ENCODE results near the gene CTDP1. TPM values are rescaled to one million over a fixed set of nuclear protein-coding genes. Genes with fewer than 3 reads are reported as not detected.

The CTDP1 gene
- total RNA-seq, 1 donor from 2014 or later, result 22.8 TPM

- Mint-ChIP-seq H3K9me3 (peaks cover 22% of the 10 kb centered on the region), H3K4me1 (no peaks in the 10 kb centered on the region), H3K4me3 (no peak overlapping the region), H3K27me3 (ENCODE audit: low read depth) (peaks cover 4% of the 10 kb centered on the region), H3K36me3 (ENCODE audit: low read depth) (peaks cover 18% of the 10 kb centered on the region), H3K27ac (ENCODE audit: unreplicated experiment) (no peak overlapping the region)
- TF ChIP-seq CTCF (conservative IDR thresholded peaks at IDR 0.05), result no peak
- DNase-seq (ENCODE audit: low read depth, low spot score), result no peak
These were observed 83.8 kb downstream of the CTDP1 start for GRCh38 chr18:79763407-79763806.

GRCh38 chr18:79764131-79764530 lies 84.5 kb downstream of the CTDP1 start:
- peaks cover 20% of the 10 kb centered on the region for H3K9me3 Mint-ChIP-seq
- no peak for DNase-seq (ENCODE audit: low read depth, low spot score)
- peaks cover 14% of the 10 kb centered on the region for H3K36me3 Mint-ChIP-seq (ENCODE audit: low read depth)
- peaks cover 4% of the 10 kb centered on the region for H3K27me3 Mint-ChIP-seq (ENCODE audit: low read depth)
- no peaks in the 10 kb centered on the region for H3K4me1 Mint-ChIP-seq
- TF ChIP-seq CTCF (conservative IDR thresholded peaks at IDR 0.05), result no peak
- H3K27ac Mint-ChIP-seq (ENCODE audit: unreplicated experiment), result no peak overlapping the region
- H3K4me3 Mint-ChIP-seq, result no peak overlapping the region

- Mint-ChIP-seq H3K27ac (ENCODE audit: unreplicated experiment) (no peak overlapping the region), H3K36me3 (ENCODE audit: low read depth) (peaks cover 5% of the 10 kb centered on the region), H3K9me3 (peaks cover 14% of the 10 kb centered on the region), H3K27me3 (ENCODE audit: low read depth) (peaks cover 4% of the 10 kb centered on the region), H3K4me3 (no peak overlapping the region), H3K4me1 (no peaks in the 10 kb centered on the region)
- no peak for DNase-seq (ENCODE audit: low read depth, low spot score)
- no peak for TF ChIP-seq CTCF (conservative IDR thresholded peaks at IDR 0.05)
These were observed 86.1 kb downstream of the CTDP1 start for GRCh38 chr18:79765491-79766245.

- DNase-seq (ENCODE audit: low read depth, low spot score), result no peak
- H3K27me3 Mint-ChIP-seq (ENCODE audit: low read depth), result peaks cover 4% of the 10 kb centered on the region
- peaks cover 5% of the 10 kb centered on the region for H3K36me3 Mint-ChIP-seq (ENCODE audit: low read depth)
- no peak overlapping the region for H3K4me3 Mint-ChIP-seq
- H3K9me3 Mint-ChIP-seq, result peaks cover 14% of the 10 kb centered on the region
- H3K27ac Mint-ChIP-seq (ENCODE audit: unreplicated experiment), result no peak overlapping the region
- H3K4me1 Mint-ChIP-seq, result no peaks in the 10 kb centered on the region
- TF ChIP-seq CTCF (conservative IDR thresholded peaks at IDR 0.05), result no peak
These were observed 86.7 kb downstream of the CTDP1 start for GRCh38 chr18:79766308-79766707.

- no peak overlapping the region for H3K4me3 Mint-ChIP-seq
- H3K27ac Mint-ChIP-seq (ENCODE audit: unreplicated experiment), result no peak overlapping the region
- no peak for DNase-seq (ENCODE audit: low read depth, low spot score)
- no peaks in the 10 kb centered on the region for H3K4me1 Mint-ChIP-seq
- H3K27me3 Mint-ChIP-seq (ENCODE audit: low read depth), result peaks cover 8% of the 10 kb centered on the region
- H3K36me3 Mint-ChIP-seq (ENCODE audit: low read depth), result no peaks in the 10 kb centered on the region
- H3K9me3 Mint-ChIP-seq, result peaks cover 6% of the 10 kb centered on the region
- no peak for TF ChIP-seq CTCF (conservative IDR thresholded peaks at IDR 0.05)
These were observed 89.1 kb downstream of the CTDP1 start for GRCh38 chr18:79768745-79769144.
